ENCODE measurements around the gene XG.
"Not testable (repeated sequence)": the region's sequence is repeated elsewhere in the genome, so short reads cannot be mapped to it uniquely, and the experiment has no call there.

XG gene

GRCh38 chrX:2761246-2761645 is 9.4 kb downstream of the XG start:
- no peak for DNase-seq (ENCODE audit: low spot score)
- Histone ChIP-seq H3K4me3 (ENCODE audit: severe bottlenecking) (no peak overlapping the region), H3K9me3 (ENCODE audit: severe bottlenecking) (no peaks in the 10 kb centered on the region), H3K27ac (ENCODE audit: poor library complexity, severe bottlenecking) (no peak overlapping the region), H3K4me1 (ENCODE audit: insufficient read depth, poor library complexity, severe bottlenecking) (no peaks in the 10 kb centered on the region), H3K36me3 (ENCODE audit: low read depth) (no peaks in the 10 kb centered on the region), H3K27me3 (ENCODE audit: insufficient read depth, poor library complexity, severe bottlenecking) (no peaks in the 10 kb centered on the region)
- no peak for ATAC-seq (ENCODE audit: low read depth)
- no peak for TF ChIP-seq CTCF (IDR thresholded peaks at IDR 0.05; ENCODE audit: poor library complexity, severe bottlenecking)

GRCh38 chrX:2762671-2763070 is 10.8 kb downstream of the XG start:
- H3K4me3 ChIP-seq (ENCODE audit: severe bottlenecking); H3K27ac ChIP-seq (ENCODE audit: poor library complexity, severe bottlenecking); H3K4me1 ChIP-seq (ENCODE audit: insufficient read depth, poor library complexity, severe bottlenecking); H3K27me3 ChIP-seq (ENCODE audit: insufficient read depth, poor library complexity, severe bottlenecking); DNase-seq (ENCODE audit: low spot score); ATAC-seq (ENCODE audit: low read depth); H3K9me3 ChIP-seq (ENCODE audit: severe bottlenecking); H3K36me3 ChIP-seq (ENCODE audit: low read depth): not testable (repeated sequence)

DNA sequence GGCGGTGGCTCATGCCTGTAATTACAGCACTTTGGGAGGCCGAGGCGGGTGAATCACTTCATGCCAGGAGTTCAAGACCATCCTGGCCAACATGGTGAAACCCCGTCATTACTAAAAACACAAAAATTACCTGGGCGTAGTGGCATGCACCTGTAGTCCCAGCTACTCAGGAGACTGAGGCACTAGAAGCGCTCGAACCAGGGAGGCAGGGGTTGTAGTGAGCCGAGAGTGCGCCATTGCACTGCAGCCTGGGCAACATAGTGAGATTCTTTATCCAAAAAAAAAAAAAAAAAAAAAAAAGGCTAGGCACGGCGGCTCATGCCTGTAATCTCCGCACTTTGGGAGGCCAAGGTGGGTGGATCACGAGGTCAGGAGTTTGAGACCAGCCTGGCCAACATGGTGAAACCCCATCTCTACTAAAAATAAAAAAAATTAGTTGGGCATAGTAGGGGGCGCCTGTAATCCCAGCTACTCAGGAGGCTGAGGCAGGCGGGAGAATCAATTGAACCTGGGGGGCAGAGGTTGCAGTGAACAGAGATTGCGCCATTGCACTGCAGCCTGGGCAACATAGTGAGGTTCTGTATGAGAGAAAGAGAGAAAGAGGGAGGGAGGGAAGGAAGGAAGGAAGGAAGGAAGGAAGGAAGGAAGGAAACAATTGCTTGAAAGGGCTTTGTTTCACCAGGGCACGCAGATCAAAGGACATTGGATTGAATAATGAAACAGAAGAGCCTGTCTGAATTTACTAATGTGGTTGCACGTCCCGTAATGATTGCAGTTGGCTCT is 13.1 kb downstream of the XG start:
- H3K4me1 ChIP-seq (ENCODE audit: insufficient read depth, poor library complexity, severe bottlenecking); H3K36me3 ChIP-seq (ENCODE audit: low read depth); DNase-seq (ENCODE audit: low spot score); ATAC-seq (ENCODE audit: low read depth); H3K9me3 ChIP-seq (ENCODE audit: severe bottlenecking); H3K27me3 ChIP-seq (ENCODE audit: insufficient read depth, poor library complexity, severe bottlenecking); H3K4me3 ChIP-seq (ENCODE audit: severe bottlenecking); H3K27ac ChIP-seq (ENCODE audit: poor library complexity, severe bottlenecking): not testable (repeated sequence)

- no peaks in the 10 kb centered on the region for H3K27me3 ChIP-seq (ENCODE audit: insufficient read depth, poor library complexity, severe bottlenecking)
- H3K27ac ChIP-seq (ENCODE audit: poor library complexity, severe bottlenecking), result no peak overlapping the region
- no peak overlapping the region for H3K4me3 ChIP-seq (ENCODE audit: severe bottlenecking)
- ATAC-seq (ENCODE audit: low read depth), result no peak
- DNase-seq (ENCODE audit: low spot score), result no peak
- no peaks in the 10 kb centered on the region for H3K36me3 ChIP-seq (ENCODE audit: low read depth)
- H3K4me1 ChIP-seq (ENCODE audit: insufficient read depth, poor library complexity, severe bottlenecking), result peaks cover 5% of the 10 kb centered on the region
- H3K9me3 ChIP-seq (ENCODE audit: severe bottlenecking), result no peaks in the 10 kb centered on the region
- no peak for TF ChIP-seq CTCF (IDR thresholded peaks at IDR 0.05; ENCODE audit: poor library complexity, severe bottlenecking)
These were observed 13.7 kb downstream of the XG start for GRCh38 chrX:2765549-2765830.

GRCh38 chrX:2766906-2767305 is 15.1 kb downstream of the XG start:
- Histone ChIP-seq H3K27me3 (ENCODE audit: insufficient read depth, poor library complexity, severe bottlenecking) (no peaks in the 10 kb centered on the region), H3K36me3 (ENCODE audit: low read depth) (no peaks in the 10 kb centered on the region), H3K9me3 (ENCODE audit: severe bottlenecking) (no peaks in the 10 kb centered on the region), H3K27ac (ENCODE audit: poor library complexity, severe bottlenecking) (no peak overlapping the region), H3K4me1 (ENCODE audit: insufficient read depth, poor library complexity, severe bottlenecking) (peaks cover 5% of the 10 kb centered on the region), H3K4me3 (ENCODE audit: severe bottlenecking) (no peak overlapping the region)
- DNase-seq (ENCODE audit: low spot score), result no peak
- no peak for TF ChIP-seq CTCF (IDR thresholded peaks at IDR 0.05; ENCODE audit: poor library complexity, severe bottlenecking)
- ATAC-seq (ENCODE audit: low read depth), result no peak
